Measurements from ENCODE around the gene C9orf50. TPM values are rescaled to one million over a fixed set of nuclear protein-coding genes. Genes with fewer than 3 reads are reported as not detected.

The C9orf50 gene
- total and polyA plus RNA-seq, 2 experiments from 2014 or later: 2.5 to 2.9 TPM

- H3K27ac ChIP-seq: no peak overlapping the region
- TF ChIP-seq CTCF (IDR thresholded peaks at IDR 0.05; ENCODE audit: low read depth, low read length): no peak
- H3K9me3 ChIP-seq (ENCODE audit: low read depth): no peaks in the 10 kb centered on the region
- no peaks in the 10 kb centered on the region for H3K36me3 ChIP-seq
- H3K27me3 ChIP-seq: no peaks in the 10 kb centered on the region
- no peak overlapping the region for H3K4me3 ChIP-seq
- DNase-seq (ENCODE audit: low read depth in 1 of 2, low spot score in 1 of 2): no peak
- H3K4me1 ChIP-seq (ENCODE audit: low read depth): no peaks in the 10 kb centered on the region
These were observed 39.3 kb downstream of the C9orf50 start for GRCh38 chr9:129581505-129582189.

- DNase-seq (ENCODE audit: low read depth in 1 of 2, low spot score in 1 of 2): no peak
- no peaks in the 10 kb centered on the region for H3K36me3 ChIP-seq
- H3K27me3 ChIP-seq: no peaks in the 10 kb centered on the region
- no peak overlapping the region for H3K27ac ChIP-seq
- no peak overlapping the region for H3K4me3 ChIP-seq
- no peak for TF ChIP-seq CTCF (IDR thresholded peaks at IDR 0.05; ENCODE audit: low read depth, low read length)
- no peaks in the 10 kb centered on the region for H3K4me1 ChIP-seq (ENCODE audit: low read depth)
- no peaks in the 10 kb centered on the region for H3K9me3 ChIP-seq (ENCODE audit: low read depth)
These were observed 40.5 kb downstream of the C9orf50 start for GRCh38 chr9:129580211-129580915.

- TF ChIP-seq CTCF (IDR thresholded peaks at IDR 0.05; ENCODE audit: low read depth, low read length): no peak
These were observed 41.6 kb downstream of the C9orf50 start for GRCh38 chr9:129579294-129579693.

GRCh38 chr9:129576546-129577543 lies 44.1 kb downstream of the C9orf50 start:
- Histone ChIP-seq H3K27ac (no peak overlapping the region), H3K36me3 (no peaks in the 10 kb centered on the region), H3K4me3 (no peak overlapping the region), H3K27me3 (no peaks in the 10 kb centered on the region), H3K4me1 (ENCODE audit: low read depth) (no peaks in the 10 kb centered on the region), H3K9me3 (ENCODE audit: low read depth) (no peaks in the 10 kb centered on the region)
- no peak for TF ChIP-seq CTCF (IDR thresholded peaks at IDR 0.05; ENCODE audit: low read depth, low read length)
- peak in 1 of 2 donors; percentile 91 for DNase-seq (ENCODE audit: low read depth in 1 of 2, low spot score in 1 of 2)

More at GRCh38 chr9:129579294-129579693, 41.6 kb downstream of the C9orf50 start:
- no peaks in the 10 kb centered on the region for H3K27me3 ChIP-seq
- no peaks in the 10 kb centered on the region for H3K36me3 ChIP-seq
- no peak overlapping the region for H3K4me3 ChIP-seq
- DNase-seq (ENCODE audit: low read depth in 1 of 2, low spot score in 1 of 2): no peak
- no peaks in the 10 kb centered on the region for H3K9me3 ChIP-seq (ENCODE audit: low read depth)
- H3K4me1 ChIP-seq (ENCODE audit: low read depth): no peaks in the 10 kb centered on the region
- H3K27ac ChIP-seq: no peak overlapping the region

GRCh38 chr9:129575818-129576217 lies 45.1 kb downstream of the C9orf50 start:
- Histone ChIP-seq H3K27ac (no peak overlapping the region), H3K4me3 (no peak overlapping the region), H3K27me3 (no peaks in the 10 kb centered on the region), H3K36me3 (no peaks in the 10 kb centered on the region), H3K4me1 (ENCODE audit: low read depth) (peaks cover 3% of the 10 kb centered on the region), H3K9me3 (ENCODE audit: low read depth) (no peaks in the 10 kb centered on the region)
- DNase-seq (ENCODE audit: low read depth in 1 of 2, low spot score in 1 of 2): peak in 1 of 2 donors; percentile 61
- no peak for TF ChIP-seq CTCF (IDR thresholded peaks at IDR 0.05; ENCODE audit: low read depth, low read length)
